OCI-LY1 (cell line): Measurements from ENCODE around the gene BTBD18.

Source experiments
- H2AFZ ChIP-seq: fragments of 200-600 bp; sonication (generic), shearing (Covaris generic); 2 replicates; pipeline ENCODE4 v1.6.0; 2014; ENCODE audit warnings: antibody characterized with exemption, mild to moderate bottlenecking, low read length
- H3F3A ChIP-seq: fragments of 200-600 bp; sonication (generic), shearing (Covaris generic); 2 replicates; pipeline ENCODE4 v1.6.0; 2014; ENCODE audit warnings: mild to moderate bottlenecking, antibody characterized with exemption, low read length, moderate library complexity; ENCODE audit not compliant: insufficient read depth
- H3K27ac ChIP-seq: fragments of 200-600 bp; sonication (generic); 2 replicates; pipeline ENCODE4 v1.5.1; 2014; ENCODE audit warnings: low read length, mixed run types, mild to moderate bottlenecking, low read depth; ENCODE audit not compliant: poor library complexity, severe bottlenecking
- H3K27me3 ChIP-seq: fragments of 200-600 bp; sonication (generic); 2 replicates; pipeline ENCODE4 v1.6.0; 2014; ENCODE audit warnings: antibody characterized with exemption, mild to moderate bottlenecking, low read length, moderate library complexity; ENCODE audit not compliant: insufficient read depth
- H3K36me3 ChIP-seq: fragments of 200-600 bp; sonication (generic); 2 replicates; pipeline ENCODE4 v1.6.1; 2014; ENCODE audit warnings: mild to moderate bottlenecking, antibody characterized with exemption, low read length, moderate library complexity, mixed read lengths; ENCODE audit not compliant: insufficient read depth
- H3K4me1 ChIP-seq: fragments of 200-600 bp; sonication (generic); 2 replicates; pipeline ENCODE4 v1.5.1; 2014; ENCODE audit warnings: mild to moderate bottlenecking, low read length, moderate library complexity; ENCODE audit not compliant: insufficient read depth, severe bottlenecking
- H3K4me2 ChIP-seq: fragments of 200-600 bp; sonication (generic), shearing (Covaris generic); 2 replicates; pipeline ENCODE4 v1.6.1; 2014; ENCODE audit warnings: low read length
- H3K4me3 ChIP-seq: fragments of 200-600 bp; sonication (generic); 2 replicates; pipeline ENCODE4 v1.5.1; 2014; ENCODE audit warnings: low read length, low read depth, mild to moderate bottlenecking, mixed read lengths; ENCODE audit not compliant: poor library complexity, severe bottlenecking
- H3K79me2 ChIP-seq: fragments of 200-600 bp; shearing (Covaris generic); 2 replicates; pipeline ENCODE4 v1.6.1; 2016; ENCODE audit warnings: mixed run types, low read length, mixed read lengths; ENCODE audit not compliant: insufficient read depth
- H3K9ac ChIP-seq: fragments of 200-600 bp; sonication (generic), shearing (Covaris generic); 2 replicates; pipeline ENCODE4 v1.6.1; 2014; ENCODE audit warnings: mild to moderate bottlenecking, low read length, mixed read lengths
- H3K9me2 ChIP-seq: fragments of 200-600 bp; sonication (generic), shearing (Covaris generic); 2 replicates; pipeline ENCODE4 v1.6.1; 2014; ENCODE audit warnings: low read depth, mild to moderate bottlenecking, low read length, mixed read lengths
- H3K9me3 ChIP-seq: fragments of 200-600 bp; shearing (Covaris generic); 2 replicates; pipeline ENCODE4 v1.6.1; 2014; ENCODE audit warnings: low read length, mixed read lengths
- H4K20me1 ChIP-seq: fragments of 200-600 bp; sonication (generic), shearing (Covaris generic); 2 replicates; pipeline ENCODE4 v1.6.0; 2016; ENCODE audit warnings: mild to moderate bottlenecking, low read length; ENCODE audit not compliant: insufficient read depth
- EZH2 ChIP-seq: fragments of 200-600 bp; sonication (generic), shearing (Covaris generic); IDR thresholded peaks from 2 replicates; pipeline ENCODE4 v1.8.0; 2017; ENCODE audit warnings: borderline replicate concordance, mixed run types, mild to moderate bottlenecking, antibody characterized with exemption, low read length, moderate library complexity, mixed read lengths
- TF ChIP-seq, protein P1 (sequence below): fragments of 200-600 bp; sonication (generic), shearing (Covaris generic); IDR thresholded peaks from 2 replicates; pipeline ENCODE4 v1.5.1; 2017; ENCODE audit warnings: mild to moderate bottlenecking, antibody characterized with exemption, low read length, moderate library complexity, mixed read lengths

The BTBD18 gene

DNA sequence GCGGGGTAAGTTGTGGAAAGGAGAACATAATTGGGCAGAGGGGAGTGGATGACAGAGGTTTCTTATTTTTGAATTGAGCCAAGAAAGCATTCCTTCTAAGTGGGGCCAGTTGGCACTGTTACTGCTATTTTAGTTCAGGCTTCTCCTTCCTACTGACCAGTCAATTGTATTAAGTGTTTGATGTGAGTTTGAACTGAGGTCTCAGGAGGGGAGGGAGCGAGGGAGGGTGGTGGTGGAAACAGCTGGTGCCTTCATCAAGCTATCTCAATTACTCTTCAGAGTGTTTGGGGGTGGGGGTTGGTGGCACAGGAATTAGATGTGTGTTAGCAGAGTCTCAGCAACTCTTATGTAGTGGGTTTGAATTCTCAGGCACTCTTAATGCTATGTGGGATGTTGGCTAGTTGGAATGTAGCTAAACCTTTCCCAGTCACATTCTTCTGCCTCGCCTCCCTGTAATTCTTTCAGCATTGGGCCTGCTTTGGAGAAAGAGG is 24.5 kb upstream of the BTBD18 start:
- Histone ChIP-seq H2AFZ (no peak overlapping the region), H4K20me1 (no peaks in the 10 kb centered on the region), H3K36me3 (no peaks in the 10 kb centered on the region), H3K27me3 (no peaks in the 10 kb centered on the region), H3K4me1 (no peaks in the 10 kb centered on the region), H3K9me3 (no peaks in the 10 kb centered on the region), H3K9ac (no peak overlapping the region), H3K9me2 (no peaks in the 10 kb centered on the region), H3F3A (no peaks in the 10 kb centered on the region), H3K4me3 (no peak overlapping the region), H3K4me2 (no peak overlapping the region), H3K79me2 (no peaks in the 10 kb centered on the region), H3K27ac (no peak overlapping the region)
- no peak for TF ChIP-seq EZH2
- TF ChIP-seq, protein P1, sequence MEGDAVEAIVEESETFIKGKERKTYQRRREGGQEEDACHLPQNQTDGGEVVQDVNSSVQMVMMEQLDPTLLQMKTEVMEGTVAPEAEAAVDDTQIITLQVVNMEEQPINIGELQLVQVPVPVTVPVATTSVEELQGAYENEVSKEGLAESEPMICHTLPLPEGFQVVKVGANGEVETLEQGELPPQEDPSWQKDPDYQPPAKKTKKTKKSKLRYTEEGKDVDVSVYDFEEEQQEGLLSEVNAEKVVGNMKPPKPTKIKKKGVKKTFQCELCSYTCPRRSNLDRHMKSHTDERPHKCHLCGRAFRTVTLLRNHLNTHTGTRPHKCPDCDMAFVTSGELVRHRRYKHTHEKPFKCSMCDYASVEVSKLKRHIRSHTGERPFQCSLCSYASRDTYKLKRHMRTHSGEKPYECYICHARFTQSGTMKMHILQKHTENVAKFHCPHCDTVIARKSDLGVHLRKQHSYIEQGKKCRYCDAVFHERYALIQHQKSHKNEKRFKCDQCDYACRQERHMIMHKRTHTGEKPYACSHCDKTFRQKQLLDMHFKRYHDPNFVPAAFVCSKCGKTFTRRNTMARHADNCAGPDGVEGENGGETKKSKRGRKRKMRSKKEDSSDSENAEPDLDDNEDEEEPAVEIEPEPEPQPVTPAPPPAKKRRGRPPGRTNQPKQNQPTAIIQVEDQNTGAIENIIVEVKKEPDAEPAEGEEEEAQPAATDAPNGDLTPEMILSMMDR: no peak

GRCh38 chr11:57775491-57775890 is 23.9 kb upstream of the BTBD18 start:
- TF ChIP-seq, protein P1: no peak
- no peak for TF ChIP-seq EZH2
- no peaks in the 10 kb centered on the region for H3K79me2 ChIP-seq
- no peak overlapping the region for H3K4me3 ChIP-seq
- H3K9me3 ChIP-seq: no peaks in the 10 kb centered on the region
- H3K36me3 ChIP-seq: no peaks in the 10 kb centered on the region
- no peak overlapping the region for H3K4me2 ChIP-seq
- H4K20me1 ChIP-seq: no peaks in the 10 kb centered on the region
- H3K27me3 ChIP-seq: no peaks in the 10 kb centered on the region
- no peak overlapping the region for H2AFZ ChIP-seq
- no peaks in the 10 kb centered on the region for H3K9me2 ChIP-seq
- no peak overlapping the region for H3K27ac ChIP-seq
- H3K9ac ChIP-seq: no peak overlapping the region
- H3F3A ChIP-seq: no peaks in the 10 kb centered on the region
- no peaks in the 10 kb centered on the region for H3K4me1 ChIP-seq

GRCh38 chr11:57773026-57773598 is 21.5 kb upstream of the BTBD18 start:
- no peaks in the 10 kb centered on the region for H4K20me1 ChIP-seq
- H3K79me2 ChIP-seq: no peaks in the 10 kb centered on the region
- no peaks in the 10 kb centered on the region for H3K27me3 ChIP-seq
- H3K4me3 ChIP-seq: no peak overlapping the region
- H3F3A ChIP-seq: no peaks in the 10 kb centered on the region
- H3K27ac ChIP-seq: no peak overlapping the region
- no peak overlapping the region for H3K4me2 ChIP-seq
- TF ChIP-seq, protein P1: no peak
- no peak for TF ChIP-seq EZH2
- H3K36me3 ChIP-seq: no peaks in the 10 kb centered on the region
- H3K9me3 ChIP-seq: no peaks in the 10 kb centered on the region
- H3K9me2 ChIP-seq: no peaks in the 10 kb centered on the region
- H3K4me1 ChIP-seq: no peaks in the 10 kb centered on the region
- no peak overlapping the region for H2AFZ ChIP-seq
- H3K9ac ChIP-seq: no peak overlapping the region
